GM18502 (cell line): ENCODE measurements around the gene NANOG.
"Not testable (repeated sequence)": the region's sequence is repeated elsewhere in the genome, so short reads cannot be mapped to it uniquely, and the experiment has no call there.

ENCODE experiments used
- ATAC-seq: cut with Tn5 transposase; IDR thresholded peaks from one replicate; pipeline ENCODE4 v1.9.1; 2021; ENCODE audit warnings: mild to moderate bottlenecking; ENCODE audit not compliant: unreplicated experiment, poor library complexity

Gene NANOG

GRCh38 chr12:7798750-7799308, 9.6 kb downstream of the NANOG start:
- ATAC-seq: not testable (repeated sequence)

- ATAC-seq: no peak
These were observed 12.3 kb downstream of the NANOG start for GRCh38 chr12:7801460-7801859.

GRCh38 chr12:7806319-7806718, 17.1 kb downstream of the NANOG start:
- not testable (repeated sequence) for ATAC-seq

- no peak for ATAC-seq
These were observed 17.8 kb downstream of the NANOG start for GRCh38 chr12:7806863-7807487.

GRCh38 chr12:7825754-7826153, 36.6 kb downstream of the NANOG start:
- not testable (repeated sequence) for ATAC-seq

- ATAC-seq: not testable (repeated sequence)
These were observed 40.5 kb downstream of the NANOG start for GRCh38 chr12:7829737-7830136.

GRCh38 chr12:7832059-7832696, 43.0 kb downstream of the NANOG start:
- ATAC-seq: no peak

- ATAC-seq: not testable (repeated sequence)
These were observed 44.0 kb downstream of the NANOG start for GRCh38 chr12:7833201-7833600.

- ATAC-seq: no peak
These were observed 44.6 kb downstream of the NANOG start for GRCh38 chr12:7833831-7834230.

GRCh38 chr12:7834701-7835100, 45.5 kb downstream of the NANOG start:
- no peak for ATAC-seq

GRCh38 chr12:7835116-7835515, 45.9 kb downstream of the NANOG start:
- ATAC-seq: no peak

- no peak for ATAC-seq
These were observed 46.6 kb downstream of the NANOG start for GRCh38 chr12:7835766-7836165.

GRCh38 chr12:7837366-7837765, 48.2 kb downstream of the NANOG start:
- no peak for ATAC-seq

- ATAC-seq: not testable (repeated sequence)
These were observed 50.0 kb downstream of the NANOG start for GRCh38 chr12:7839226-7839625.

GRCh38 chr12:7839848-7840247, 50.6 kb downstream of the NANOG start:
- ATAC-seq: not testable (repeated sequence)

GRCh38 chr12:7842444-7842843, 53.2 kb downstream of the NANOG start:
- not testable (repeated sequence) for ATAC-seq

GRCh38 chr12:7843149-7843548, 53.9 kb downstream of the NANOG start:
- ATAC-seq: not testable (repeated sequence)

GRCh38 chr12:7843583-7843982, 54.4 kb downstream of the NANOG start:
- ATAC-seq: not testable (repeated sequence)

- no peak for ATAC-seq
These were observed 54.9 kb downstream of the NANOG start for GRCh38 chr12:7844116-7844515.

- ATAC-seq: not testable (repeated sequence)
These were observed 58.3 kb downstream of the NANOG start for GRCh38 chr12:7847226-7848097.

- not testable (repeated sequence) for ATAC-seq
These were observed 58.9 kb downstream of the NANOG start for GRCh38 chr12:7848098-7848422.
